Cardiac muscle cell (in vitro differentiated cells and primary cell): ENCODE measurements around the gene NAV2. TPM values are rescaled to one million over a fixed set of nuclear protein-coding genes. Genes with fewer than 3 reads are reported as not detected.

Experiments used
- DNase-seq, 2 donors: peaks; one replicate each; pipeline versions ENCODE4 v3.0.0 to v3.0.0-alpha.2; 2010 to 2017; ENCODE audit warnings: low read depth in 1 of 2, low spot score in 1 of 2
- H3K27ac ChIP-seq: fragments of 200-600 bp; sonication (generic); 2 replicates; pipeline ENCODE4 v1.5.1; 2016
- H3K27me3 ChIP-seq: fragments of 200-600 bp; sonication (generic); 2 replicates; pipeline ENCODE4 v1.6.0; 2016; ENCODE audit warnings: control low read depth
- H3K36me3 ChIP-seq: fragments of 200-600 bp; sonication (generic); 2 replicates; pipeline ENCODE4 v1.5.1; 2016; ENCODE audit warnings: control low read depth
- H3K4me1 ChIP-seq: fragments of 200-600 bp; sonication (generic); 2 replicates; pipeline ENCODE4 v1.8.1; 2017; ENCODE audit warnings: low read depth, mild to moderate bottlenecking, mixed run types
- H3K4me3 ChIP-seq: fragments of 200-600 bp; sonication (generic); 2 replicates; pipeline ENCODE4 v1.5.1; 2016; ENCODE audit warnings: mild to moderate bottlenecking
- H3K9me3 ChIP-seq: fragments of 200-600 bp; sonication (generic); 2 replicates; pipeline ENCODE4 v1.5.1; 2017; ENCODE audit warnings: low read depth, mild to moderate bottlenecking, control low read depth
- polyA plus RNA-seq: library from polyadenylated mRNA; unstranded; fragments of >200 nt; fragmentation: Nextera tagmentation; extraction: Ambion mirVana; gene quantifications from 2 replicates; pipeline ENCODE4 v1.2.1, GENCODE V29; 2016
- total RNA-seq: library from RNA; depleted of rRNA; stranded (reverse); fragments of >200 nt; gene quantifications from 2 replicates; pipeline ENCODE4 v1.2.3, GENCODE V29; 2016
- TF ChIP-seq, protein P1 (sequence below): IDR thresholded peaks from 2 replicates; pipeline ENCODE4 v1.5.1; 2012; ENCODE audit warnings: low read depth, mild to moderate bottlenecking, low read length

NAV2 gene
- total and polyA plus RNA-seq, 2 experiments from 2014 or later, result 113 to 164 TPM

DNA sequence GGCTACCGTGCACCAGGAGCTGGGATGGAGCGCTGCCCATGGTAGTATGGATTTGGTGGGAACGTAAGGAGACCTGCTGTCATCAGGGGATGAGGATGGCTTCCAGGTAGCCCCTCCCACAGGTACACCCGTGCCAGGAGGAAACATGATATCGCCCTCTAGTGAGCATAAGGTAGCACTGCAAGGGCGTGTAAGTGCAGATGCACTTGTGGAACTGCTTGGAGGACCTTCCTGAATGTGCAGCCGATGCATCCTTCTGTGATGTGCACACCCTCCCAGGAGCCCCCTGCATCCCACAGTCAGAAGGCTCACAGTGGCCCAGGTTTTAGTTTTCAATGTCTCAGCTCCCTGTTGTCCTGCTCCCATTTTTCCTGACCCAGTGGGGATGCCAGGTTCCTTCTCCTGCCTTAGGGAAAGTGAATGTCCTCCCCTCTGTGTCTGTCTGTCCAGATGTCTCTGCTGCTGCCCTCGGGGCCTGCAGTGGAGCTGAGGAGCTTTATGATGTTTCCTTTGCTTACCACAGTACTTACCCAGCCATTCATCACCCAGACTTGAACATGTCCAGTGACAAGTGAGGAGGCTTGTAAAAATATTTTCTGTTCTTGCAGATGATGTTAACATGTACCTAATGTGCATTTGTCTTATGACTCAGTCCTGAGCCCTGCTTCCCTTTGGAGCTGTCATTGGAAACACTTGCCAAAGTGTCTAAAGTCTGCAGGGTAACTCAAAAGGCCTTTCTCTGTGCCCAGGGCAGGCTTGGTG is 398.5 kb downstream of the NAV2 start:
- peak; percentile 48 to 56 for DNase-seq
- Histone ChIP-seq H3K27me3 (no peaks in the 10 kb centered on the region), H3K4me3 (no peak overlapping the region), H3K36me3 (peaks cover 87% of the 10 kb centered on the region), H3K27ac (no peak overlapping the region), H3K9me3 (no peaks in the 10 kb centered on the region), H3K4me1 (no peaks in the 10 kb centered on the region)
- TF ChIP-seq, protein P1, sequence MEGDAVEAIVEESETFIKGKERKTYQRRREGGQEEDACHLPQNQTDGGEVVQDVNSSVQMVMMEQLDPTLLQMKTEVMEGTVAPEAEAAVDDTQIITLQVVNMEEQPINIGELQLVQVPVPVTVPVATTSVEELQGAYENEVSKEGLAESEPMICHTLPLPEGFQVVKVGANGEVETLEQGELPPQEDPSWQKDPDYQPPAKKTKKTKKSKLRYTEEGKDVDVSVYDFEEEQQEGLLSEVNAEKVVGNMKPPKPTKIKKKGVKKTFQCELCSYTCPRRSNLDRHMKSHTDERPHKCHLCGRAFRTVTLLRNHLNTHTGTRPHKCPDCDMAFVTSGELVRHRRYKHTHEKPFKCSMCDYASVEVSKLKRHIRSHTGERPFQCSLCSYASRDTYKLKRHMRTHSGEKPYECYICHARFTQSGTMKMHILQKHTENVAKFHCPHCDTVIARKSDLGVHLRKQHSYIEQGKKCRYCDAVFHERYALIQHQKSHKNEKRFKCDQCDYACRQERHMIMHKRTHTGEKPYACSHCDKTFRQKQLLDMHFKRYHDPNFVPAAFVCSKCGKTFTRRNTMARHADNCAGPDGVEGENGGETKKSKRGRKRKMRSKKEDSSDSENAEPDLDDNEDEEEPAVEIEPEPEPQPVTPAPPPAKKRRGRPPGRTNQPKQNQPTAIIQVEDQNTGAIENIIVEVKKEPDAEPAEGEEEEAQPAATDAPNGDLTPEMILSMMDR, result peak; percentile 97

DNA sequence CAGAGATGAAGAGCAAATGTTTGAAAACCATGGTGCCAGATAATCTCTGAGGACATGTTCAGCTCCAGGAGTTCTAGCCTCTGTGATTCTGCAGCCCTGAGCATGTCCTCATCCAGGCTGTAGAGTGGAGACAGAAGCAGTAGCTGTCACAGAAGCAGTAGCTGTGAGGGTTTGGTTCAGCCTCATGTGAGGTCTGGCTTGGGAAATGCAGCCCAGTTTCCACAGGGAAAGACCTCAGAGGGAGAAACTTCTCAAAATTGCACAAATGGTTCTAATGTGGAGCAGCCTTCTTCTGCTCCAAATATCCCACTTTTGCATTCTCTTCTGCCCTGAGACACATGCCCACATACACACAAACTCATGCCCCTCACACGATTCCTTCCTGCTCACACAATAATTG is 399.2 kb downstream of the NAV2 start:
- DNase-seq, result no peak
- Histone ChIP-seq H3K27ac (peak overlapping the region; percentile 57), H3K27me3 (no peaks in the 10 kb centered on the region), H3K4me3 (no peak overlapping the region), H3K36me3 (peaks cover 95% of the 10 kb centered on the region), H3K9me3 (no peaks in the 10 kb centered on the region), H3K4me1 (no peaks in the 10 kb centered on the region)
- TF ChIP-seq, protein P1, result no peak

DNA sequence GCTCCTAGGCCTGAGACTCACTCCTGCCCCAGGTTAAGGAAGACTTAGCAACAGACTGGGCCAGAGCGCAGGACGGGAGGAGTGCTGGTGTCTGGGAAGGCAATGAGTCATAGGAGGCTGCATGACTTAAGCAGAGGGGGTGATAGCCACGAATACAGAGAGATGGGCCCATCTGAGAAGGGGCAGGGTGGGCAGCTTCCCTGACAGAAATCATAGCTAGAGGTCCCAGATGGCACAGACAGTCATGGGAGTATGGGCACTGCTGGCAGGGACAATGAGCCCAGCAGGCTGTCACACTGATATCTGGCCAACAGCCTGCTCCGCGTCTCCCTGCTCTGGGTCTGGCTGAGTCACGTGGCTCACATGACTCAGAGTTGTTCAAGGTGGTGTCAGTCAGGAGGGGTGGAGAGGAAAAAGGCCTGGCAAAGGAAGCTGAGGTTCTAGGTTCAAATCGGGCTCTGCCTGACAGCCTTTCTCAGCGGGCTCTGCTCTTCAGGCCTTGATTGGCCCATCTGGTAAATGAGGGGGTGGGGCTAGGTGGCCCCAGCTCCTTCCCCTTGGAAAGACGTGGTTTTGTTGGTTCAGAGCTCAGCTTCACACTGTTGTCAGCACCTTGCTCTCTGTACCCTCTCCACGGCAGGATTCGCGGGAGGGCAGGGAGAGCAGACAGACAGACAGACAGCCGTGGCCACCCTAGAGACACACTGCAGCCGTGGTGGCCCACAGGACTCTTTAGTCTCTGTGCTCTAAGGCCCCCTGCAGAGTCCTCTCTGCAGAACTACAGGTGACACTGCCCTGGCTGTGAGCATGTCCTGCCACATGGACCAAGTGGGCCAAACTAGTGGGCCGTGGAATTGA is 399.9 kb downstream of the NAV2 start:
- Histone ChIP-seq H3K4me1 (no peaks in the 10 kb centered on the region), H3K4me3 (no peak overlapping the region), H3K9me3 (no peaks in the 10 kb centered on the region), H3K36me3 (peaks cover 99% of the 10 kb centered on the region), H3K27ac (peak overlapping the region; percentile 57), H3K27me3 (no peaks in the 10 kb centered on the region)
- TF ChIP-seq, protein P1, result no peak
- DNase-seq, result peak in 1 of 2 donors; percentile 94

DNA sequence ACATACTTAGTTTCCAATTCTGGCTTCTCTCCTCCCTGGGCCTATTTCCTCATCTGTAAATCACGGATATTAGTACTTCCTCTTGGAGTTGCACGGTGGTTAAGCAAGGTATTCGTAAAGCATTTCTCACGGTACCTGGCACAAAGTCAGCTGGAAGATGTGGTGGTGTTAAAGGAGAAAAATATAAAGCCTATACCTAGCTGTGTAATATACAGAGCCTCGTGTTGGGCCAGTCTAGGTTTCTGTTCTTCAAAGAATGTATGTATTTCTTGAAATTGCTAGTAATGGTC is 400.5 kb downstream of the NAV2 start:
- peaks cover 99% of the 10 kb centered on the region for H3K36me3 ChIP-seq
- no peaks in the 10 kb centered on the region for H3K27me3 ChIP-seq
- H3K4me3 ChIP-seq, result no peak overlapping the region
- DNase-seq, result no peak
- TF ChIP-seq, protein P1, result no peak
- no peaks in the 10 kb centered on the region for H3K4me1 ChIP-seq
- H3K9me3 ChIP-seq, result no peaks in the 10 kb centered on the region
- H3K27ac ChIP-seq, result no peak overlapping the region

DNA sequence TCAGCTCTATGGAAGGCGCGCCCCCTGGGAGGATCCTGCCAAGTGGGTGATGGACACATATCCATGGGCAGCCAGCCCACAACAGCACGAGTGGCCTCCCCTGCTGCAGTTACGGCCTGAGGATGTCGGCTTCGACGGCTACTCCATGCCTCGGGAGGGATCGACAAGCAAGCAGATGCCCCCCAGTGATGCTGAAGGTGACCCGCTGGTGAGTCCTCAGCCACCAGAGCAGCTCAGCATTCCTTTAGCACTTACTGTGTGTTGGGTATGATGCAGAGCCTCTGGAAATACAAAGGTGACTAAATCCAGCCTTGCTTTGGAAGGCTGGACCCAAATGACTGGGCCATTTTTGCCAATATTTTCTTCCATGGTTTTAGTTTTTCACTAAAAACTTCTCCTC is 402.0 kb downstream of the NAV2 start:
- TF ChIP-seq, protein P1, result no peak
- Histone ChIP-seq H3K4me1 (no peaks in the 10 kb centered on the region), H3K27ac (no peak overlapping the region), H3K36me3 (peaks cover 97% of the 10 kb centered on the region), H3K27me3 (no peaks in the 10 kb centered on the region), H3K9me3 (no peaks in the 10 kb centered on the region), H3K4me3 (no peak overlapping the region)
- no peak for DNase-seq
